Activated B cell treated with CpG ODN at 0.5 μM for 24 hours (primary cell): Measurements from ENCODE around the gene FASN. TPM values are rescaled to one million over a fixed set of nuclear protein-coding genes. Genes with fewer than 3 reads are reported as not detected.

Experiments used
- ATAC-seq: fragments of 200-7000 bp; cut with Tn5 transposase; one replicate; pipeline ENCODE4 v1.10.0; 2021; ENCODE audit warnings: low read depth, mild to moderate bottlenecking, moderate library complexity
- CTCF ChIA-PET: fragments of 350-600 bp; sonication (Branson Sonifier 250); formaldehyde crosslinking; loops from one replicate; lab custom pipeline; 2021; ENCODE audit warnings: antibody characterized with exemption; lab: Charles Lee
- POLR2A ChIA-PET: fragments of 350-600 bp; sonication (Branson Sonifier 250); formaldehyde crosslinking; loops from one replicate; lab custom pipeline; 2021; ENCODE audit warnings: antibody characterized with exemption; lab: Charles Lee
- DNase-seq: peaks from one replicate; pipeline ENCODE4 v3.0.0; 2022
- H3K27ac Mint-ChIP-seq: one replicate; pipeline ENCODE4 v1.8.0; 2020; ENCODE audit warnings: mixed read lengths
- H3K27me3 Mint-ChIP-seq: one replicate; pipeline ENCODE4 v1.8.0; 2021; ENCODE audit warnings: mixed read lengths
- H3K36me3 Mint-ChIP-seq: one replicate; pipeline ENCODE4 v1.8.0; 2021; ENCODE audit warnings: low read depth, mixed read lengths
- H3K4me1 Mint-ChIP-seq: one replicate; pipeline ENCODE4 v1.8.0; 2021; ENCODE audit warnings: mixed read lengths
- H3K4me3 Mint-ChIP-seq: one replicate; pipeline ENCODE4 v1.8.0; 2020; ENCODE audit warnings: mild to moderate bottlenecking, mixed read lengths
- H3K9me3 Mint-ChIP-seq: one replicate; pipeline ENCODE4 v1.8.0; 2020; ENCODE audit warnings: mixed read lengths
- intact Hi-C: fragments of 100-400 bp; cut with micrococcal nuclease; formaldehyde crosslinking; loops from one replicate; pipeline ENCODE4 v1.15.1; 2024
- total RNA-seq: library from RNA; stranded (reverse); gene quantifications from 2 replicates; pipeline ENCODE4 v1.2.3, GENCODE V29; 2022
- TF ChIP-seq, protein P1 (sequence below): fragments of 200-600 bp; IDR thresholded peaks from one replicate; pipeline ENCODE4 v1.8.0; 2022; ENCODE audit warnings: antibody characterized with exemption, mild to moderate bottlenecking

FASN gene
- total RNA-seq, 1 donor from 2014 or later, result 121 TPM

- intact Hi-C loops, result loop anchor here (5.0 to 10.0 kb wide), 3 partner anchors 58 to 259 kb away; partner anchors contain the start of genes ASPSCR1 and SLC16A3
- peaks cover 28% of the 10 kb centered on the region for H3K4me1 Mint-ChIP-seq
- ATAC-seq (no peak), DNase-seq (no peak)
- CTCF ChIA-PET, result interaction anchor here (1.2 to 1.7 kb wide), 2 partner anchors 14 to 76 kb away, joined by 3 to 8 read pairs; no protein-coding TSS in a partner anchor
- H3K4me3 Mint-ChIP-seq, result peak overlapping the region; percentile 52
- POLR2A ChIA-PET, result interaction anchor here (1.1 to 1.7 kb wide), 3 partner anchors 11 to 75 kb away, joined by 3 to 5 read pairs (median 3); partner anchors contain the start of genes CENPX, LRRC45 and NOTUM
- H3K36me3 Mint-ChIP-seq, result peaks cover 7% of the 10 kb centered on the region
- H3K9me3 Mint-ChIP-seq, result no peaks in the 10 kb centered on the region
- H3K27ac Mint-ChIP-seq, result no peak overlapping the region
- TF ChIP-seq, protein P1, sequence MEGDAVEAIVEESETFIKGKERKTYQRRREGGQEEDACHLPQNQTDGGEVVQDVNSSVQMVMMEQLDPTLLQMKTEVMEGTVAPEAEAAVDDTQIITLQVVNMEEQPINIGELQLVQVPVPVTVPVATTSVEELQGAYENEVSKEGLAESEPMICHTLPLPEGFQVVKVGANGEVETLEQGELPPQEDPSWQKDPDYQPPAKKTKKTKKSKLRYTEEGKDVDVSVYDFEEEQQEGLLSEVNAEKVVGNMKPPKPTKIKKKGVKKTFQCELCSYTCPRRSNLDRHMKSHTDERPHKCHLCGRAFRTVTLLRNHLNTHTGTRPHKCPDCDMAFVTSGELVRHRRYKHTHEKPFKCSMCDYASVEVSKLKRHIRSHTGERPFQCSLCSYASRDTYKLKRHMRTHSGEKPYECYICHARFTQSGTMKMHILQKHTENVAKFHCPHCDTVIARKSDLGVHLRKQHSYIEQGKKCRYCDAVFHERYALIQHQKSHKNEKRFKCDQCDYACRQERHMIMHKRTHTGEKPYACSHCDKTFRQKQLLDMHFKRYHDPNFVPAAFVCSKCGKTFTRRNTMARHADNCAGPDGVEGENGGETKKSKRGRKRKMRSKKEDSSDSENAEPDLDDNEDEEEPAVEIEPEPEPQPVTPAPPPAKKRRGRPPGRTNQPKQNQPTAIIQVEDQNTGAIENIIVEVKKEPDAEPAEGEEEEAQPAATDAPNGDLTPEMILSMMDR, result no peak
- no peaks in the 10 kb centered on the region for H3K27me3 Mint-ChIP-seq
Observed at GRCh38 chr17:82035488-82035887, 62.5 kb downstream of the FASN start.

- no peaks in the 10 kb centered on the region for H3K9me3 Mint-ChIP-seq
- no peak for DNase-seq
- peaks cover 33% of the 10 kb centered on the region for H3K4me1 Mint-ChIP-seq
- CTCF ChIA-PET, result interaction anchor here (1.2 to 1.7 kb wide), 2 partner anchors 13 to 75 kb away, joined by 3 to 8 read pairs; no protein-coding TSS in a partner anchor
- H3K27me3 Mint-ChIP-seq, result peaks cover 2% of the 10 kb centered on the region
- no peak overlapping the region for H3K27ac Mint-ChIP-seq
- H3K36me3 Mint-ChIP-seq, result peaks cover 7% of the 10 kb centered on the region
- POLR2A ChIA-PET, result interaction anchor here (0.6 to 1.7 kb wide), 2 partner anchors 11 to 1088 kb away, joined by 3 to 5 read pairs; partner anchors contain the start of genes CENPX and LRRC45
- intact Hi-C loops, result loop anchor here (5.0 to 10.0 kb wide), 3 partner anchors 57 to 260 kb away; partner anchors contain the start of genes ASPSCR1 and SLC16A3
- H3K4me3 Mint-ChIP-seq, result peak overlapping the region; percentile 24
- TF ChIP-seq, protein P1, result no peak
- ATAC-seq, result no peak
Observed at GRCh38 chr17:82034371-82035011, 63.5 kb downstream of the FASN start.

DNA sequence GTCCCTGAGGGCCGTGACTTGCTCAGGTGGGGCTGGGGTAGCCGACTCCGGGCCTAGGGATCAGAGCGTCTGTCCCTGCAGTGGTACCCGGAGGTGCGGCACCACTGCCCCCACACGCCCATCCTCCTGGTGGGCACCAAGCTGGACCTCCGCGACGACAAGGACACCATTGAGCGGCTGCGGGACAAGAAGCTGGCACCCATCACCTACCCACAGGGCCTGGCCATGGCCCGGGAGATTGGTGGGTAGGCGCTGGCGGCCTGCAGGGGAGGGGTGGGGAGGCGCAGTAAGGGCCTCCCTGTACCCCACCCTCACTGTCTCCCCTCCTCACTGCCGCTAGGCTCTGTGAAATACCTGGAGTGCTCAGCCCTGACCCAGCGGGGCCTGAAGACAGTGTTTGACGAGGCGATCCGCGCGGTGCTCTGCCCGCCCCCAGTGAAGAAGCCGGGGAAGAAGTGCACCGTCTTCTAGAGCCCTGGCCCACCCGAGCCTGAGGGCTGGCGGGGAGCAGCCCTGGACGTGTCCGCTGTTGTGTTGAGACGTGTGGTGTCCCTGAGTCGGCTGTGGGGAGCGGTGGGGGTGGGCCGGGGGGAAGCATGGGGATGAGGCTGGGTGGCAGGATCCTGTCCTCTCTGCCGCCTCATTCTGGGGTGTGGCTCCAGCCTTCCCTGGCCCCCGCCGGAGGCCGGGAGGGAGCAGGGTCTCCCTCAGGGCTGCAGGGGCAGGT lies 64.5 kb downstream of the FASN start:
- H3K36me3 Mint-ChIP-seq, result peaks cover 7% of the 10 kb centered on the region
- peaks cover 30% of the 10 kb centered on the region for H3K4me1 Mint-ChIP-seq
- TF ChIP-seq, protein P1, result no peak
- no peak overlapping the region for H3K4me3 Mint-ChIP-seq
- intact Hi-C loops, result loop anchor here (10.0 kb wide), 1 partner anchor 261 kb away; no protein-coding TSS in a partner anchor
- DNase-seq (no peak), ATAC-seq (no peak)
- no peak overlapping the region for H3K27ac Mint-ChIP-seq
- POLR2A ChIA-PET, result no interaction called here
- no peaks in the 10 kb centered on the region for H3K9me3 Mint-ChIP-seq
- CTCF ChIA-PET, result no interaction called here
- peaks cover 2% of the 10 kb centered on the region for H3K27me3 Mint-ChIP-seq

- TF ChIP-seq, protein P1, result no peak
- no peaks in the 10 kb centered on the region for H3K9me3 Mint-ChIP-seq
- DNase-seq (no peak), ATAC-seq (peak; percentile 27)
- ChIA-PET CTCF (interaction anchor here (2.3 kb wide), 1 partner anchor 74 kb away, joined by 9 read pairs; no protein-coding TSS in a partner anchor), POLR2A (interaction anchor here (0.6 kb wide), 1 partner anchor 66 kb away, joined by 3 read pairs; the partner anchor contains the start of gene FASN)
- no peak overlapping the region for H3K27ac Mint-ChIP-seq
- intact Hi-C loops, result loop anchor here (1.0 to 10.0 kb wide), 3 partner anchors 9 to 263 kb away; partner anchors contain the start of gene LRRC45
- peaks cover 7% of the 10 kb centered on the region for H3K36me3 Mint-ChIP-seq
- H3K27me3 Mint-ChIP-seq, result peaks cover 2% of the 10 kb centered on the region
- H3K4me1 Mint-ChIP-seq, result peaks cover 24% of the 10 kb centered on the region
- no peak overlapping the region for H3K4me3 Mint-ChIP-seq
Observed at GRCh38 chr17:82031885-82032627, 66.0 kb downstream of the FASN start.
